ENCODE results near the gene RRAS2.
"Not testable (repeated sequence)": the region's sequence is repeated elsewhere in the genome, so short reads cannot be mapped to it uniquely, and the experiment has no call there.

The RRAS2 gene

GRCh38 chr11:14360976-14361375 lies 2.0 kb upstream of the RRAS2 start:
- no peak for TF ChIP-seq SPI1 (IDR thresholded peaks at IDR 0.05; ENCODE audit: borderline replicate concordance, low read depth)
- Histone ChIP-seq H3K27ac (replicated peaks) (no peak overlapping the region), H3K27me3 (ENCODE audit: insufficient read depth, poor library complexity, severe bottlenecking) (peaks cover 44% of the 10 kb centered on the region), H3K4me3 (replicated peaks; ENCODE audit: insufficient read depth, low read length) (no peak overlapping the region)
- DNase-seq (ENCODE audit: low read depth in 1 of 2, low spot score in 1 of 2), result no peak

GRCh38 chr11:14359501-14360031 lies 583 bp upstream of the RRAS2 start:
- DNase-seq (ENCODE audit: low read depth in 1 of 2, low spot score in 1 of 2), result no peak
- no peak overlapping the region for H3K4me3 ChIP-seq (replicated peaks; ENCODE audit: insufficient read depth, low read length)
- peaks cover 46% of the 10 kb centered on the region for H3K27me3 ChIP-seq (ENCODE audit: insufficient read depth, poor library complexity, severe bottlenecking)
- TF ChIP-seq POLR2AphosphoS5 (IDR thresholded peaks at IDR 0.05; ENCODE audit: low read depth) (no peak), GABPA (IDR thresholded peaks at IDR 0.05; ENCODE audit: low read depth) (no peak), SPI1 (IDR thresholded peaks at IDR 0.05; ENCODE audit: borderline replicate concordance, low read depth) (no peak), CTCF (IDR thresholded peaks at IDR 0.05; ENCODE audit: insufficient read depth, low read length) (no peak), REST (IDR thresholded peaks at IDR 0.05; ENCODE audit: insufficient replicate concordance, low read depth) (no peak)
- H3K27ac ChIP-seq (replicated peaks), result no peak overlapping the region

GRCh38 chr11:14357881-14358728 lies 878 bp downstream of the RRAS2 start:
- TF ChIP-seq POLR2AphosphoS5 (IDR thresholded peaks at IDR 0.05; ENCODE audit: low read depth) (no peak), REST (IDR thresholded peaks at IDR 0.05; ENCODE audit: insufficient replicate concordance, low read depth) (no peak), SPI1 (IDR thresholded peaks at IDR 0.05; ENCODE audit: borderline replicate concordance, low read depth) (no peak), GABPA (IDR thresholded peaks at IDR 0.05; ENCODE audit: low read depth) (no peak)
- no peak overlapping the region for H3K4me3 ChIP-seq (replicated peaks; ENCODE audit: insufficient read depth, low read length)
- DNase-seq (ENCODE audit: low read depth in 1 of 2, low spot score in 1 of 2), result no peak
- H3K27me3 ChIP-seq (ENCODE audit: insufficient read depth, poor library complexity, severe bottlenecking), result peaks cover 49% of the 10 kb centered on the region
- H3K27ac ChIP-seq (replicated peaks), result no peak overlapping the region

- DNase-seq (ENCODE audit: low read depth in 1 of 2, low spot score in 1 of 2), result no peak
- Histone ChIP-seq H3K4me3 (replicated peaks; ENCODE audit: insufficient read depth, low read length) (no peak overlapping the region), H3K27ac (replicated peaks) (no peak overlapping the region), H3K27me3 (ENCODE audit: insufficient read depth, poor library complexity, severe bottlenecking) (peaks cover 35% of the 10 kb centered on the region)
- TF ChIP-seq SPI1 (IDR thresholded peaks at IDR 0.05; ENCODE audit: borderline replicate concordance, low read depth), result no peak
- TF ChIP-seq REST (IDR thresholded peaks at IDR 0.05; ENCODE audit: insufficient replicate concordance, low read depth), result no peak
- TF ChIP-seq GABPA (IDR thresholded peaks at IDR 0.05; ENCODE audit: low read depth), result no peak
- TF ChIP-seq POLR2AphosphoS5 (IDR thresholded peaks at IDR 0.05; ENCODE audit: low read depth), result no peak
- no peak for TF ChIP-seq CTCF (IDR thresholded peaks at IDR 0.05; ENCODE audit: insufficient read depth, low read length)
These were observed 2.6 kb downstream of the RRAS2 start for GRCh38 chr11:14356342-14356741.

- not testable (repeated sequence) for H3K27ac ChIP-seq (replicated peaks); DNase-seq (ENCODE audit: low read depth in 1 of 2, low spot score in 1 of 2); H3K4me3 ChIP-seq (replicated peaks; ENCODE audit: insufficient read depth, low read length)
- peaks cover 33% of the 10 kb centered on the region for H3K27me3 ChIP-seq (ENCODE audit: insufficient read depth, poor library complexity, severe bottlenecking)
These were observed 4.4 kb downstream of the RRAS2 start for GRCh38 chr11:14354604-14355003.

Data from HL-60 (cell line).